ENCODE results near the gene G3BP2.

- no peak for TF ChIP-seq CTCF (IDR thresholded peaks at IDR 0.05)
- TF ChIP-seq POLR2A (IDR thresholded peaks at IDR 0.05), result no peak
These were observed 12.5 kb upstream of the G3BP2 start for GRCh38 chr4:75685546-75686189.
